Renal cortex interstitium (tissue), 11 donors: ENCODE data around the gene LRMDA. TPM values are rescaled to one million over a fixed set of nuclear protein-coding genes. Genes with fewer than 3 reads are reported as not detected.

ENCODE experiments used
- DNase-seq, 11 donors: peaks; one replicate each; pipeline ENCODE4 v3.0.0-alpha.2; 2013; ENCODE audit warnings: low read depth in 9 of 11, low spot score in 4 of 11; ENCODE audit errors: extremely low read depth in 1 of 11
- polyA plus RNA-seq, 3 donors: library from polyadenylated mRNA; unstranded; fragments of 120-200 nt; gene quantifications; one replicate each; pipeline ENCODE4 v1.2.1, GENCODE V29; 2013; ENCODE audit not compliant: insufficient read length in 3 of 3

LRMDA gene
- polyA plus RNA-seq, 3 donors = 17.1 to 22.3 (median 21.0) TPM

DNA sequence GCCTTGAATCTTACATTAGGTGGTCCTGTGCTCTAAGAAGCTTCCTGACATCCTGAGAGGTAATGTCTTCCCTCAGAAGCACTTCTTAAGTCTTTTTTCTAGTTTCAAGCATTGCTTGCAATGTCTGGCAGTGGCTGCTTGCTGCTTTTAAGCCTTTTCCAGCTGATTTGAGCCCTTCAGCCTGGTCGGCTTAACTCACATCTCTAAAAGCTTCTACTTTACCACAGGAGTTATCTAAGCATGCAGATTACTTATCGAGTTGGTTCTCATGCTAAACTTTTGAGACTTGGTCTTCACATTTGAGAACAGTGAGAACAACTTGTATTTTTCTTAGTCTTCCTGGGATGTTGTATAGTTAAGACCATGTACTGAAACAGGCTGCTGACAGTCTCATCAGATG is 3.9 kb downstream of the LRMDA start:
- DNase-seq = no peak

DNA sequence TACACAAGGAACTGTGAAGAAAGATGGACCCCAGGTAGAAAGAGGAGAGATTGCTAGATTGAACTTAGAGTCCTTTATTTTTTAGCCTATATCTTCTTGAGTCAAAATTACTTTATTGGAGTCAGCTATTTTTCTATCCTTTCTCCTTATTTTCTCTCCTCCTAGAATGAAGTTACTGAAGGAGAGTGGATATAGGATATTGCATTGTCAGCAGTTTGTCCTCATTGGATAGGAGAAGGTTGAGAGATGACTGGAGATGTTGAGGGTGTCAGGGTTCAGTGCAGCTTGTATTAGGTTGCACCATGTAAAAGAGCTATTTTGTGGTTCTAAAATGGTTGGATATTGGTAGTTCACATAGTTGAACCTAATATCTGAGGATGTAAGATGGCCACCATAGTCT is 5.5 kb downstream of the LRMDA start:
- DNase-seq = no peak

DNA sequence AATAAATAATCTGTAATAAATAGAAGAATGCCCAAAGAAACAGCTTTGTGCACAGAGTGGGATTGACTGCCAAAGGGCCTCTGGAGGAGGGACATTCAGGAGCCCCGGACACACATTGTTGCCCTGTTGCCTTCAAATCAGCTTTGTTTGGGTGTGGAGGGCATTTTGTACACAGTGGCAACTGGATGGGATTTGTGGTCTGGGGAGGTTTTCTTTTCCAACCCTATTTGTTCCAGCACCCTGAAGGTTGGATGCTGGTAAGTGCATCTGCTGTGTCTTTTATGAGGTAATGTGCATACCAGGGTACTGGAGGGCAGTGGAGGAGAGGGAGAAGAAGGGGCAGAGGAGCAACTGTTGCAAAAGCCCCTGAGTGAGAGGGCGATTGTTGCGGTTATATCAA is 6.3 kb downstream of the LRMDA start:
- DNase-seq = no peak

DNA sequence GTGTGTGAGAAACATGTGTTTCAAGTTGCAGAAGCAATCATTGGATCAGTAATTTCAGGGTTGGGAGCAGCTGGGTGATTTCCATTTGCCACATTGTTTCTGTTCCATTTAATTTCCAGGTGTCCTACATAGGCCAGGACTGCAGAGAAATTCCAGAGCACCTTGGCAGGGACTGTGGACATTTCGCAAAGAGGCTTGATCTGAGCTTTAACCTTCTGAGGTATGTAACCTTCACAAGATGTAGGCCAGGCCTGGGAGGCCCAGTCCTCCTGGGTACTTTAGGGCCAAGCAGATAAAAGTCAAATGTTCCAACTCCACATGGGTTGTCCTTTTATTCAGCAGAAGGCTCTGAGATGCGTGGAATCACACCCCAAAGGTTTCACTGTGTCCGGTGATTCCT is 6.9 kb downstream of the LRMDA start:
- DNase-seq = no peak

DNA sequence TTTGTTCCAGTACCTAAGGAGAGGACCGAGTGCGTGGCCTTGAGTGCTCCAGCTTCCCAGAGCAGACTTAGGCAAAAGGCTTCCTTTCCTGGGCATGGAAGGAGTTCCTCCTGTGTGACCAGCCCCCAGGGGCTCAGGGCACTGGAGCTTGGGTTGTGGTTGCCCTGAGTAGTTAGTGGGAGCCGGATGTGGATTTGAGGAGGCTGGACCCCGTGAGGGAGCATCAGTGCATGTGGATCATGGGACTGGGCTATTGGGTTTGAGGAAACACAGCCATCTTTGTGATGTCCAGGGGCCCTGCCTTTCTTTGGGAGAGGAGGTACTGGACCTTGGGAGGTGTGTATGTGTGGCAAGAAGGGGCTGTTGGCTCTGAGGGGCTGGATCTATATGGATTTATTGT is 8.4 kb downstream of the LRMDA start:
- DNase-seq = no peak

DNA sequence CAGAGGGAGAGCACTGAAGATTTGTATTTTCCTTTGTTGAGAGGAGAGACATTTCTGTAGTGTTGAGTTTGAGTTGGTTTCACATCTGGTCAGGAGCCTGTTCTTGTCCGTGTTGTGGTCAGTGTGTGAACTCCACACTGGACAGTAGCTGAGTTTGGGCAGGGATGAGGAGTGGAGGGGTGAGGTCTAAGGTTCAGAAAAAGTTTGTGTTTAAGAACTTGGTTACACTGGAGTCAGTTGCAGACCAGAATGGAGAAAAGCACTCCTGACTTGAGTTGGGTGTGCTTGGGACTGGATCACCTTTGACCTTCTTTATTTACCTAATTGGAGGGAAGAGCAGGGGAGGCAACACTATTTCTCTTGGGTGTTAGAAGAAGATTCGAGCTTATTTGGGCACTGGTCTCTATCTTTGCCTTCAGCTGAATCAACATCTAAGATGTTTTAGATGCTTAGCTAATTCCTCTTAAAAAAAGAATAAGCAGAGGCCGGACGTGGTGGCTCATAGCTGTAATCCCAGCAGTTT is 8.9 kb downstream of the LRMDA start:
- no peak for DNase-seq

DNA sequence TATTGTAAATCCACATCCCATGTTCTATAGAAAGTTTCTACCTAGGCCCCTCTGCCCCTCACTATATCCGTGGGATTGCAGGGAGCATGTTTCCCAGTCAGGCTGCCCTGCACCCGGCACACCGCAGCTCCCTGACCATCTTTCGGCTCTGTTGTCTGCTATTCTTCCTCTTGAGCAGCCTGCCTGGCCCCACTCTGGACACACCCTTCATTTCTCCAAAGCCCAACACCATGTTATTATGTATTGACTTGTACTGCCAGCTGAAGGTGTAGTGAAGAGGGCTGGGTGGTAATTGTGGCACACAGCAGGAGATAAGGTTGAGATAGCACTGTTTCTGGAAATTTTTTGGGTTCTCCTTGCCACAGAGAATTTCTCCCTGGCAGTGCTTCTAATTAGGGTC is 9.8 kb downstream of the LRMDA start:
- no peak for DNase-seq

DNA sequence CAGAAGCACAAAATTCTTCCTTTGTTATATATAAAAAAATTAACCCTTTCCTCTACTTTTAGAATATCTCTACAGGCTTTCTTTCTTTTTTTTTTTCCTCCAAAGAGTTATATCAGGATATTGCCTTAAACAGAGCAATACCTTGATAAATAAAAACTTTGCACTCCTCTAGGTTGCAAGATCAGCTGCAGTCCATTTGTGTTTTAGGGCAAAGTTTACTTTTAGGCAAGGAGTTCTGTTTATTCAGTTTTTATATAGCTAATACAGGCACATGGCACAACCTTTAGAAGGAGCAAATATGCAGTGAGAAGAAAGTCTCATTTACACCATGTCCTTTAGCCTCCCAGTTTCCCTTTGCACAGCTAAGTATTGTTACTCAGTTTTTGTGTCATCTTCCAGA is 10.3 kb downstream of the LRMDA start:
- DNase-seq = no peak

DNA sequence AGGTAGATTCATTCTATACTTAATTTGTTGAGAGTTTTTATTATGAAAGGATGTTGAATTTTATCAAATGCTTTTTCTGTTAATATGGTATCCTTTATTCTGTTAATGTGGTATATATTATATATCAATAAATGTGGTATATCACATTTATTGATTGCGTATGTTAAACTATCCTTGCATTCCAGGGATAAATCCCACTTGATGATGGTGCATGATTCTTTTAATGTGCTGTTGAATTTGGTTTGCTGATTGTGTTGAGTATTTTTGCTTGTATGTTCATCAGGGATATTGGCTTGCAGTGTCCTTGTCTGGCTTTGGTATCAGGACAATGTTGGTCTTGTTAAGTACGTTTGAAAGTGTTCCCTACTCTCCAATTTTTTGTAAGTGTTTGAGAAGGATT is 11.9 kb downstream of the LRMDA start:
- DNase-seq = no peak

DNA sequence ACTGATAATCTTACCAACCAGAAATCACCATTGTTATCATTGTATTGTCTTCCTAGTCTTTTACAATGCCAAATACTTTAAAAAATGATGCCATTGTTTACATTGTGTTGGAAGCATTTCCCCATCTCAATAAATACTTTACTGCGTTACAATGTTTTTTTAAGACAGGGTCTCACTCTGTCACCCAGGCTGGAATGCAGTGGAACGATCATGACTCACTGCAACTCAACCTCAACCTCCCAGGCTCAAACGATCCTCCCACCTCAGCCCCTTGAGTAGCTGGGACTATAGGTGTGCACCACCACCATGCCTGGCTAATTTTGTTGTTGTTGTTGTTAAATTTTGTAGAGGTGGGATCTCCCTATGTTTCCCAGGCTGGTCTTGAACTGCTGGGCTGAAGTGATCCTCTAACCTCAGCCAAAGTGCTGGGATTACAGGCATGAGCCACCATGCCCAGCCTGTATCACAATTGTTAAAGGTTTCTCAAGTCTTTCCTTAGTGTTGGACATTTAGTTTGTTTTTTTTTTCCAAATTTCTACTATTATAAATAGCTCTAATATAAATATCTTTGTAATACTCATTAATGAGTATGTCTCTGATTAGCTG is 13.5 kb downstream of the LRMDA start:
- no peak for DNase-seq

DNA sequence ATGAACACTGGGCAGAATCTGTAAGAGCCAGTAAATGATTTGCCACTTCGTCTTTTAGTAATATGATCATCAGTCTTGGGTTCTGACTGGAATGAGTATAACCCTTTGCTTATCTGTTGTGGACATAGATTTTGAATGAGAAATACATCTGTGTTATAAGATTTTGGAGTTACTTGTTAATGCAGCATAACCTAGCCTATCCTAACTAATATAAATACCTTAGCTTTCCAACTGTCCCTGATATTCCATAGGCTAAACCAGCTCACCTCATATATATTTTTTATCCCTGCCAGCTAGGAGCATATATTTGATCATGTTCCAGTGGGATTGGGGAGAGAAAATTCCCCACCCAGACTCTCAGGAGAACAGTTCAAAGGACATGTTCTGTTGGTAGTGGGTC is 15.1 kb downstream of the LRMDA start:
- no peak for DNase-seq

DNA sequence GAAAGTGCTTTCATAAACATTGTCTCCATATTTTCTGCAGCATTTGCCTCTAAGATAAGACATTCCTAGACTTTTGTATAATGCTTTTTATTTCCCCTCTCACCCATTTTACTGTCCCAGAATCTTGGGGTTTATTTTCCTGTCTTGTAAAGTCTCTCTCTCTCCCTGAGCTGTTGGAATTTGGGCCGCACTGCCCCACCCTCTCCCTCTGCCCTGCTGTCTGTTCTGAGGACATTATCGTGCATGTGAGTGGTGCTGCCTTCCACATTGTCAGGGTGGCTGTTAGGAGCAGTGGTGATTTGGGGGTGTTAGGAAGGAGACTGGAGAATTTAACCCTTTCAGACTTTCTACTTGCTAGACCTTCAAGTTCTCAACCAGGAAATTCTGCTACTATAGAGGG is 16.7 kb downstream of the LRMDA start:
- no peak for DNase-seq

DNA sequence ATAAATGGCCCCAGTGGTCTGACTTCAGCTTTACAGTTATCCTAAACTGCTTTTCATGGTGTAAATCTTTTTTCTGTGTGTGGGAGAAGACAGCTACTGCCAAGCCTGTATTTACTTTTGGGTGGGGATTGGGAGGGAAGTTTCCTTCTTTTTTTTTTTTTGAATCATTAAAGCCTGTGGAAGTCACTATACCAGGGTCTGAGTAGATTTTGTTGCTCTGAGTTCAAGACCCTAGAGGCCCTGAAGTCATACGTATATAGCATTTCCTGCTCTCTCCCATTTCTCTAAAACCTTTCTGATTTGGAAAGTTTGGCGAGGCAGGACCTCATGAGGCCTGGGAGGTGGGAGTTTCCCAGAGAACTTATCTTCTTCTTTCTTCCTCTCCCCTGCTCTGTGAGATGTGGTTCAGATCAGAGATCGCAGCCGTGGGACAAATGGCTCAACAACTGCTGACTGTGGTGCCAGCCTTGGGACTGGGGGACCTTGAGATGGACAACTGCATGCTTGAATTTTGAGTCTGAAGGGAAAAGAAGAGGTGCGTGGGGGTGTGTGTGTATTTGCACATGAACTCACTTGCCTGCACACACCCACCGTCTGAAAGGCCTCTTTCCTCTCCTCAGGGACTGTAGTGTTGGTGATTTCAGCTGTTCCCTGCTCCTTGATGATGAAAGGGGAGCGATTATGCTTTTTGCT is 18.1 kb downstream of the LRMDA start:
- no peak for DNase-seq

DNA sequence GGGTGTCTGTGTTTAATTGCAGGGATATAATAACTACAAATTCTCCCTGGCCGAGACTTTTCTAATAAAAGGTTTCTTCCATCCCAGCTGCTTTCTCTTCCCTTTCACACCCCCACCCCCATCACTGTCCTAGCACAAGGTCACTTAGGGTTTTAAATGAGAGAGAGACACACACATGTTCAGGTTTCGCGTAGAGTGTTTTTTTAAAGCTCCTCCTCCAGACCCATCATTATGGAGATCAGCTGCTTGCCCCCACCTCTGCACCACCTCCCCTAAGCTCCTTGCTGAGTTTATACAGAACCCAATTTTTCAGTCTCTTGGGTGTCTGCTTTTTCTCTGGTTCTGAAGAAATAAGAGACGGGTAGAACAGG is 18.6 kb downstream of the LRMDA start:
- DNase-seq = no peak

DNA sequence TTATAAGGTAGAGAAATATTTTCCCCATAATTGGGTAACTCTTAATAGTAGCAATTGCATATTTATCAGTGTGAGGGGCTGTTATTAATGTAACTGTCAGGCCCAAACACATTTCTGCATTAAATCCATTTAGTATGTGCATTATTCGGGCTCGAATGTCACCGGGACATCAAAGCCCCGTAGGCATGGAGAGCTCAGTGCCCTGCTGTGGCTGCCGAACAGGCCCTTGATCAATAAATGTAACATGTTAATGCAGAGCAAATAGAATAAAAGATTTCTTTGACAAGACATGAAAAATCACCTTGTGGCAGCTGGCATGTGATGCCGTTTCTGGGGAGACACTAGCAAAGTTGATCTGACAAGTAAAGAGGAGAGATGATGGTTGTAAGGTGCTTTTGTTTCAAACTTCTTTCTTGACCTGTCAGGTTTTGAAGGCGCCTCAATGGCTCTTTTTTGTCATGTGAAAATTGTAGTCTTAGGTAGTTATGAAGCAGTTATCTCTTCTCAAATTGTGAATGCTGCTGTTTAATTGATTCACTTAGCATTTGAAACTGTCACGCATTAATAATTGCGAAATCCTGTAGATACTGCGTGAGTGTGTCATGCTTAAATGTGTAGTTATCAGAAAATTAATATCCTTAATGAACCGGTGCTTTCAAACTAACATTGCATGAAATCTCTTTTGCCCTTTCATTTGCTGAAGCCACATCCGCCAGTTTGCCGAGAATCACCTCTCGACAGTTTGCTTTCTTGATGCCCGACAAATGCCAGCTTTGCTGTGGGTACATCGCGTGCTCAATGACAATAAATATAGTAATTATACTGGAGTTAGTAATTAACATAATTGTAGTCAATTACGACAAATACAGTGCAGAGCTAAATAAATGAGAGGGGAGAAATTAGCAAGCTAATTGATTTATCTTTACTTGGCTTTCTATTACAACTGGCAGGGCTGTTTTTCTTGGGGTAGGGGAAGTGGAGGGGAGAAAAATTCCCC is 19.5 kb downstream of the LRMDA start:
- no peak for DNase-seq

DNA sequence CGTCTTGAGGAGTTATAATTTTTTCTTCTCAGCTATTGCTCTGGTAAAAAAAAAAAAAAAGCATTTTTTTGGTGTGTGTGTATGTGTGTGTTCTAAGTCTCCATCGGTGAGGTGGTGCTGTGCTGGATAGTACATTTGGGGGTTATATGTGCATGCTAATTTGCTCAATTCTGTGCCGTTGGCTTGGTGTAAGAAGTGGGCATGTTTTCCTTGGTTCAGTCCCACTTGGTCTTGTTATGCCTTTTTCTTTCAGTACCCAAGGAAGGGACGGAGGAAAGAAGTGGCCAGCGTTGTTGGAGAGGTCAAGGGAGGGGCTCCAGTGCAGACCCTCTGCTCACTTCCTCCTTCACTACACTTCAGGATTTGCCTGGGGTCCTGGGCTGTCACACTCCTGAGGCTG is 20.4 kb downstream of the LRMDA start:
- no peak for DNase-seq

DNA sequence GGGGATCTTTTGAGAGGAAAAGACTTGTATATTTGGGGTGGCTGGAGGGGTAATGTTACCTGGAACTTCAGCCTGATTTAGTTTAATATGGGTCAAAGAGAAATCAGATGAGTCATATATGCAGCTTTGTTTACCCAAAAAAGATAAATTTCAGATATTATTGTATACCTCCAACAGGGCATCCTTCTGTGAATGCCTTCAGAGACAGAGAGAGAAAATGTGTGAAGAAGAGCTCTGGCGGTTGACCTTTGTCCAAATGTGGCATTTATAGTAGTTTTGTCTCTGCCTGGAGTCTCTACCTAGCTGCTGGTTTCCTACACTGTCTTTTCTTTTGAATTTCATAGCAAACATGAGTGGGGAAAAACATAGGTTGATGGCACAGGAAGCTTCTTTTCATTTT is 21.6 kb downstream of the LRMDA start:
- DNase-seq = no peak

DNA sequence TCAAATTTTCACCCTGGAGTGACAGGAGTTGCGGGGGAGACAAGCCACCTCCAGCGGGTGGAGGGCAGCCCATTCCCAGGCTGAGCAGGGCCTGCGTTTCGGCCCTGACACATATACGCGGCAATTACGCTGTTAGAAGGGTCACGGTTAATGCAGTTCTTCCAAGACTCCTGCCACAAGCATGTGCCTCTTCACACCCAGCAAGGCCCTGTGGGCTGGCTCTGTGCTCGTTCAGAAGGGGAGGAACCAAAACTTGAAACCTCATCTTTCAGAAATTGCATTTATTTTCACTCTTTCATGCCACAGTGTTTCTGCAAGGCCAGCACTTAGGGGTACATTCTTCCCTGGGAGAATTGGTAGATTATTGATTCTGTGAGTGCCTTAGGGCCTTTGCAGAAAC is 24.7 kb downstream of the LRMDA start:
- no peak for DNase-seq

DNA sequence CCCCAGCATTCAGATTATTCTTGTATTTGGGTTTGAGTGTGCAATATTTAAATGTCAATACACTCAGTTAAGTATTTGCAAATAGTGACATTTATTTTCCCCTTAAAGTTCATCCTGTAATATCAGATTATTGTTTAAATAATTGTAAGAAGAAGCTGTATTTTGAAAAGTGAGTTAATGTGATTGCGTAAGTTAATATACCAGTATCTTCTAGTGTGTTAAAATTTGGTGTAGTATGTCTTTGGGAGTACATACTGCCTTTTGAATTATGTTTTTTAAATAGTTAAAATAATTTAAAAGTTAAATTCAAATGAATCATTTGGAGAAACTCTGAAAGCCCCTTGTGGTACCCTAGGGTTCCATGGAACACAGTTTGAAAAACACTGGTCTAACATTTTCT is 28.6 kb downstream of the LRMDA start:
- no peak for DNase-seq
